ENCODE results near the gene FAM181B.
A peak's percentile ranks its signal among the peaks of the same experiment; 100 is the strongest.

Gene FAM181B, protein sequence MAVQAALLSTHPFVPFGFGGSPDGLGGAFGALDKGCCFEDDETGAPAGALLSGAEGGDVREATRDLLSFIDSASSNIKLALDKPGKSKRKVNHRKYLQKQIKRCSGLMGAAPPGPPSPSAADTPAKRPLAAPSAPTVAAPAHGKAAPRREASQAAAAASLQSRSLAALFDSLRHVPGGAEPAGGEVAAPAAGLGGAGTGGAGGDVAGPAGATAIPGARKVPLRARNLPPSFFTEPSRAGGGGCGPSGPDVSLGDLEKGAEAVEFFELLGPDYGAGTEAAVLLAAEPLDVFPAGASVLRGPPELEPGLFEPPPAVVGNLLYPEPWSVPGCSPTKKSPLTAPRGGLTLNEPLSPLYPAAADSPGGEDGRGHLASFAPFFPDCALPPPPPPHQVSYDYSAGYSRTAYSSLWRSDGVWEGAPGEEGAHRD

DNA sequence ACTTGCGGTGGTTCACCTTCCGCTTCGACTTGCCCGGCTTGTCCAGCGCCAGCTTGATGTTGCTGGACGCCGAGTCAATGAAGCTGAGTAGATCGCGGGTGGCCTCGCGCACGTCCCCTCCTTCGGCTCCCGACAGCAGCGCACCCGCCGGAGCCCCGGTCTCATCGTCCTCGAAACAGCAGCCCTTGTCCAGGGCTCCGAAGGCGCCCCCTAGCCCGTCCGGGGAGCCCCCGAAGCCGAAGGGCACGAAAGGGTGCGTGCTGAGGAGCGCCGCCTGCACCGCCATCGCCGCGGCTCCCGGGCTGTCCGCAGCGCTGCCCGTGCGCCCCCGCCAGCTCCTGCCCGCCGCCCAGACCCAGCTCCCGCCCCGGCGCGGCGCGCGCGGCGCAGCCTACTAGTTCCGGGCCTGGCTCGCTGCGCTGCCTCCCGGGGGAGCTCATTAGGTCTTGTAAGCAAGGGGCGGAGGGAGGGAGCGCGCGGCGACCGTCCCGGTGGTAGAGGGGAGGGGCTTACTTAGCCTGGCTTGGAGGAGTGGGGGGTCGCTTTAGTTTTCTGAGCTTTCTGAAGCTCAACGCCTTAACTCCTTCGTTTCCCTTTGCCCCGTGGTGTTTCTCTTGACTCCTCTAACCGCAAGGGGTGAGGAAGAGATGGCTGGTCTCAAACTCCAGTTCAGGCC, at the start of gene FAM181B:
Gene FAM181B (minus strand): TSS at position 421 of the 676 bp plus-strand sequence. CDS start 135 bp downstream, at position 286.
- peaks cover 50% of the 10 kb centered on the region for H3K27me3 ChIP-seq (ENCODE audit: insufficient read depth, insufficient read length)
- TF ChIP-seq ZNF274 (IDR thresholded peaks at IDR 0.05; ENCODE audit: low read depth, low read length): no peak
- no peak for TF ChIP-seq SUZ12 (IDR thresholded peaks at IDR 0.05; ENCODE audit: extremely low read depth, insufficient read depth, insufficient read length)
- TF ChIP-seq YY1 (IDR thresholded peaks at IDR 0.05; ENCODE audit: insufficient read depth, insufficient read length): no peak
- peak within 1 kb of the TSS; percentile 67 for H3K4me3 ChIP-seq (ENCODE audit: insufficient read length, low read depth)
- H3K36me3 ChIP-seq (ENCODE audit: insufficient read depth, insufficient read length, low read length): no peaks in the 10 kb centered on the region
- H3K9me3 ChIP-seq (ENCODE audit: insufficient read depth, low read length): no peaks in the 10 kb centered on the region
- H3K9ac ChIP-seq (ENCODE audit: insufficient read length, low read depth): peak within 1 kb of the TSS; percentile 85
- H3K4me1 ChIP-seq (ENCODE audit: insufficient read depth, insufficient read length): no peaks in the 10 kb centered on the region
- DNase-seq (ENCODE audit: low read depth, low spot score): peak; percentile 70

DNA sequence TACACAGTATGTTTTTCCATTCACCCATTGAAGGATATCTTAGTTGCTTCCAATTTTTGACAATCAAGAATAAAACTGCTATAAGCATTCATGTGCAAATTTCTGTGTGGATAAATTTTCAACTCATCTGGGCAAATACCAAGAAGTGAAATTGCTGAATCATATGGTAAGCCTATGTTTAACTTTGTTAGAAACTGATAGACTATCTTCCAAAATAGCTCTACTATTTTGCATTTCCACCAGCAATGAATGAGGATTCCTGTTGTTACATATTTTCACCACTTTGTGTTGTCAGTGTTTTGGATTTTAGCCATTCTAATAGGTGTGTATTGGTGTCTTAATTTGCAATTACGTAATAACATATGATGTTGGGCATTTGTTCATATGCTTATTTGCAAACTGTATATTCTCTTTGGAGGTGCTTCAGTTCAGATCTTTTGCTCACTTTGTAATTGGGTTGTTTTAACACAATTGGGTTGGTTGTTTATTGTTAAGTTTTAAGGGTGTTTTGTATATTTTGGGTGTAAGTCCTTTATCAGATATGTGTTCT, 49.2 kb upstream of the FAM181B start:
- H3K4me3 ChIP-seq (ENCODE audit: insufficient read length, low read depth): no peak overlapping the region
- no peaks in the 10 kb centered on the region for H3K9me3 ChIP-seq (ENCODE audit: insufficient read depth, low read length)
- H3K4me1 ChIP-seq (ENCODE audit: insufficient read depth, insufficient read length): no peaks in the 10 kb centered on the region
- TF ChIP-seq ZNF274 (IDR thresholded peaks at IDR 0.05; ENCODE audit: low read depth, low read length) (no peak), SUZ12 (IDR thresholded peaks at IDR 0.05; ENCODE audit: extremely low read depth, insufficient read depth, insufficient read length) (no peak), YY1 (IDR thresholded peaks at IDR 0.05; ENCODE audit: insufficient read depth, insufficient read length) (no peak)
- no peaks in the 10 kb centered on the region for H3K27me3 ChIP-seq (ENCODE audit: insufficient read depth, insufficient read length)
- H3K9ac ChIP-seq (ENCODE audit: insufficient read length, low read depth): no peak overlapping the region
- DNase-seq (ENCODE audit: low read depth, low spot score): no peak
- H3K36me3 ChIP-seq (ENCODE audit: insufficient read depth, insufficient read length, low read length): no peaks in the 10 kb centered on the region

DNA sequence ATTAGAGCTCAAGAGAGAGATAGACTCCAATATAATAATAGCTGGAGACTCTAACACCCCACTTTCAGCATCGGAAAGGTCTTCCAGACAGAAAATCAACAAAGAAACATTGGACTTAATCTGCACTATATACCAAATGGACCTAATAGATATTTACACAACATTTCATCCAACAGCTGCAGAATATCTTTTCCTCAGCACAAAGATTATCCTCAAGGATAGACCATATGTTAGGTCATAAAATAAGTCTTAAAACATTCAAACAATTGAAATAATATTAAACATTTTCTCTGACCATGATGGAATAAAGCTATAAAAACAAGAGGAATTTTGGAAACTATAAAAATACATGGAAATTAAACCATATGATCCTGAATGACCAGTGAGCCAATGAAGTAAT, 45.1 kb upstream of the FAM181B start:
- H3K4me1 ChIP-seq (ENCODE audit: insufficient read depth, insufficient read length): no peaks in the 10 kb centered on the region
- H3K27me3 ChIP-seq (ENCODE audit: insufficient read depth, insufficient read length): no peaks in the 10 kb centered on the region
- TF ChIP-seq ZNF274 (IDR thresholded peaks at IDR 0.05; ENCODE audit: low read depth, low read length) (no peak), YY1 (IDR thresholded peaks at IDR 0.05; ENCODE audit: insufficient read depth, insufficient read length) (no peak), SUZ12 (IDR thresholded peaks at IDR 0.05; ENCODE audit: extremely low read depth, insufficient read depth, insufficient read length) (no peak)
- no peak for DNase-seq (ENCODE audit: low read depth, low spot score)
- no peaks in the 10 kb centered on the region; the same call in 1 of the 2 replicates for H3K9me3 ChIP-seq (ENCODE audit: insufficient read depth, low read length)
- no peak overlapping the region for H3K9ac ChIP-seq (ENCODE audit: insufficient read length, low read depth)
- H3K36me3 ChIP-seq (ENCODE audit: insufficient read depth, insufficient read length, low read length): no peaks in the 10 kb centered on the region
- H3K4me3 ChIP-seq (ENCODE audit: insufficient read length, low read depth): no peak overlapping the region

DNA sequence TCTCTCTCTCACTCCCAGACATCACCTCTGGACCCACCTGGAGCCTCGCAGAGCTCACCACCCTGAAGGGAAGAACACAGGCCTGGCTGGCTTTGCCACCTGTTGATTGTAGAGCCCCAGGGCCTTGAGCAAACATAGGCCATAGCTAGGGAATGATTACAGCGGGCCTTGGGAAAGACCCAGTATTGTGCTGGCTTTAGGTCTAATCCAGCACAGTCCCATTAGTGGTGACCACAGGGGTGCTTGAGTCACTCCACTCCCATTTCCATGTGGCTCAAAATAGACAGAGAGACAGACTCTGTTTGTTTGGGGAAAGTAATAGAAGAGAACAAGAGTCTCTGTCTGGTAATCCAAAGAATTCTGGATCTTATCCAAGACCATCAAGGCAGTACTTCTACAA, 42.7 kb upstream of the FAM181B start:
- H3K4me3 ChIP-seq (ENCODE audit: insufficient read length, low read depth): no peak overlapping the region
- H3K36me3 ChIP-seq (ENCODE audit: insufficient read depth, insufficient read length, low read length): no peaks in the 10 kb centered on the region
- no peak overlapping the region for H3K9ac ChIP-seq (ENCODE audit: insufficient read length, low read depth)
- no peaks in the 10 kb centered on the region for H3K27me3 ChIP-seq (ENCODE audit: insufficient read depth, insufficient read length)
- H3K9me3 ChIP-seq (ENCODE audit: insufficient read depth, low read length): no peaks in the 10 kb centered on the region; the same call in 1 of the 2 replicates
- TF ChIP-seq ZNF274 (IDR thresholded peaks at IDR 0.05; ENCODE audit: low read depth, low read length) (no peak), YY1 (IDR thresholded peaks at IDR 0.05; ENCODE audit: insufficient read depth, insufficient read length) (no peak), SUZ12 (IDR thresholded peaks at IDR 0.05; ENCODE audit: extremely low read depth, insufficient read depth, insufficient read length) (no peak)
- DNase-seq (ENCODE audit: low read depth, low spot score): no peak
- no peaks in the 10 kb centered on the region for H3K4me1 ChIP-seq (ENCODE audit: insufficient read depth, insufficient read length)

DNA sequence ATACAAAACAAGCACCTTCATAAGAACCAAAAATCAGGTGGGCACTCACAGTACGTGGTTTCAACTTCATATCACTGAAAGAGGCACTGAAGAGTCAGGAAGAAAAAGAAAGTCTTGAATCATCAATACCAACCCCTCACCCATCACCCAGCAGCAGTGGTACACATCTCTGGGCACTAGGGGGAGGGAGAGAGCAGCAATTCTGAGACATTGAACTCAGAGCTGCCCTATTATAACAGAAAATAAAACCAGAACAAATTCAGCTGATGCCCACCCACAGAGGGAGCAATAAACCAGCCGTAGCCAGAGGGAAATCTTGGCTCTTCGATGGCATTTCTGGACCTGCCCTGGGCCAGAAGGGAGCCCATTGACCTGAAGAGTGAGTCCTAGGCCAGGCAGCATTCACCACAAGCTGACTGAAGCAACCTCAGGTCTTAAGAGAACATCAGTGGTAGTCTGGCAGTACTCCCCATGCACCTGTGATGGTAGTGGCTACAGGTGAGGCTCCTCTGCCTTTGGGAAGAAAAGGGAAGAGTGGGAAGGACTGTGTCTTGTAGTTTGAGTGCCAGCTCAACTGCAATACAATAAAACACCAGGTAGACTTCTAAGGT, 42.2 kb upstream of the FAM181B start:
- TF ChIP-seq ZNF274 (IDR thresholded peaks at IDR 0.05; ENCODE audit: low read depth, low read length) (no peak), SUZ12 (IDR thresholded peaks at IDR 0.05; ENCODE audit: extremely low read depth, insufficient read depth, insufficient read length) (no peak), YY1 (IDR thresholded peaks at IDR 0.05; ENCODE audit: insufficient read depth, insufficient read length) (no peak)
- DNase-seq (ENCODE audit: low read depth, low spot score): peak; percentile 32
- Histone ChIP-seq H3K4me1 (ENCODE audit: insufficient read depth, insufficient read length) (no peaks in the 10 kb centered on the region), H3K27me3 (ENCODE audit: insufficient read depth, insufficient read length) (no peaks in the 10 kb centered on the region), H3K9ac (ENCODE audit: insufficient read length, low read depth) (no peak overlapping the region), H3K4me3 (ENCODE audit: insufficient read length, low read depth) (no peak overlapping the region), H3K36me3 (ENCODE audit: insufficient read depth, insufficient read length, low read length) (no peaks in the 10 kb centered on the region), H3K9me3 (ENCODE audit: insufficient read depth, low read length) (no peaks in the 10 kb centered on the region; the same call in 1 of the 2 replicates)

DNA sequence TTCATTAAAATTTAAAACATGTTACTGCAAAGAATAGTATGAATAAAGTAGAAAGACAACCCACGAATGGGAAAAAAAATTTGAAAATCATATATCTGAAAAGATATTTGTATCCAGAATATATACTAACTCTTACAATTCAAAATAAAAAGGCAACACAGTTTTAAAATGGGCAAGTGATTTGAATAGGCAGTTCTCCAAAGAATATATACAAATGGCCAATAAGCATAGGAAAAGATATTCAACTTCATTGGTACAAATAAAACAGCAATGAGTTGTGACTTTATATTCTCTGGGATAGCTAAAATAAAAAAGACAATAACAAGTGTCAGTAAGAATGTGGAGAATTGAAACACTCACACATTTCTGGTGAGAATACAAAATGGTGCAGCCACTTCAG, 41.6 kb upstream of the FAM181B start:
- Histone ChIP-seq H3K9me3 (ENCODE audit: insufficient read depth, low read length) (no peaks in the 10 kb centered on the region; the same call in 1 of the 2 replicates), H3K36me3 (ENCODE audit: insufficient read depth, insufficient read length, low read length) (no peaks in the 10 kb centered on the region), H3K9ac (ENCODE audit: insufficient read length, low read depth) (no peak overlapping the region), H3K4me3 (ENCODE audit: insufficient read length, low read depth) (no peak overlapping the region), H3K27me3 (ENCODE audit: insufficient read depth, insufficient read length) (no peaks in the 10 kb centered on the region), H3K4me1 (ENCODE audit: insufficient read depth, insufficient read length) (no peaks in the 10 kb centered on the region)
- TF ChIP-seq YY1 (IDR thresholded peaks at IDR 0.05; ENCODE audit: insufficient read depth, insufficient read length) (no peak), SUZ12 (IDR thresholded peaks at IDR 0.05; ENCODE audit: extremely low read depth, insufficient read depth, insufficient read length) (no peak), ZNF274 (IDR thresholded peaks at IDR 0.05; ENCODE audit: low read depth, low read length) (no peak)
- DNase-seq (ENCODE audit: low read depth, low spot score): no peak

All from NT2/D1 (cell line).